Parathyroid adenoma (tissue), 2 donors: ENCODE measurements around the gene PTPRM.

ENCODE experiments used
- H2AFZ ChIP-seq: fragments of 300-600 bp; sonication (generic); one replicate; pipeline ENCODE4 v1.7.0; 2017; ENCODE audit warnings: antibody characterized with exemption, mild to moderate bottlenecking
- H3K27ac ChIP-seq: fragments of 300-600 bp; sonication (generic); one replicate; pipeline ENCODE4 v1.7.0; 2017
- H3K27me3 ChIP-seq: fragments of 300-600 bp; sonication (generic); one replicate; pipeline ENCODE4 v1.7.0; 2017; ENCODE audit warnings: low read length; ENCODE audit not compliant: control insufficient read depth, insufficient read depth
- H3K36me3 ChIP-seq: fragments of 300-600 bp; sonication (generic); one replicate; pipeline ENCODE4 v1.7.0; 2017; ENCODE audit warnings: low read length; ENCODE audit not compliant: control insufficient read depth, insufficient read depth
- H3K4me1 ChIP-seq: fragments of 300-600 bp; sonication (generic); one replicate; pipeline ENCODE4 v1.7.0; 2017; ENCODE audit warnings: control low read depth
- H3K4me2 ChIP-seq: fragments of 300-600 bp; sonication (generic); one replicate; pipeline ENCODE4 v1.7.0; 2017; ENCODE audit warnings: low read length
- H3K4me3 ChIP-seq: fragments of 300-600 bp; sonication (generic); one replicate; pipeline ENCODE4 v1.7.0; 2017; ENCODE audit warnings: low read depth, low read length
- H3K79me2 ChIP-seq: fragments of 300-600 bp; sonication (generic); one replicate; pipeline ENCODE4 v1.7.0; 2017; ENCODE audit warnings: control low read depth
- H3K9ac ChIP-seq: fragments of 300-600 bp; sonication (generic); one replicate; pipeline ENCODE4 v1.7.0; 2017; ENCODE audit warnings: mild to moderate bottlenecking
- H3K9me3 ChIP-seq: fragments of 300-600 bp; sonication (generic); one replicate; pipeline ENCODE4 v1.7.0; 2017; ENCODE audit warnings: low read length; ENCODE audit not compliant: control insufficient read depth
- CTCF ChIP-seq: fragments of 300-600 bp; sonication (generic); IDR thresholded peaks from one replicate; pipeline ENCODE4 v1.7.0; 2017; ENCODE audit warnings: antibody characterized with exemption, mild to moderate bottlenecking
- donor health status: primary hyperparathyroidism.

Gene PTPRM

DNA sequence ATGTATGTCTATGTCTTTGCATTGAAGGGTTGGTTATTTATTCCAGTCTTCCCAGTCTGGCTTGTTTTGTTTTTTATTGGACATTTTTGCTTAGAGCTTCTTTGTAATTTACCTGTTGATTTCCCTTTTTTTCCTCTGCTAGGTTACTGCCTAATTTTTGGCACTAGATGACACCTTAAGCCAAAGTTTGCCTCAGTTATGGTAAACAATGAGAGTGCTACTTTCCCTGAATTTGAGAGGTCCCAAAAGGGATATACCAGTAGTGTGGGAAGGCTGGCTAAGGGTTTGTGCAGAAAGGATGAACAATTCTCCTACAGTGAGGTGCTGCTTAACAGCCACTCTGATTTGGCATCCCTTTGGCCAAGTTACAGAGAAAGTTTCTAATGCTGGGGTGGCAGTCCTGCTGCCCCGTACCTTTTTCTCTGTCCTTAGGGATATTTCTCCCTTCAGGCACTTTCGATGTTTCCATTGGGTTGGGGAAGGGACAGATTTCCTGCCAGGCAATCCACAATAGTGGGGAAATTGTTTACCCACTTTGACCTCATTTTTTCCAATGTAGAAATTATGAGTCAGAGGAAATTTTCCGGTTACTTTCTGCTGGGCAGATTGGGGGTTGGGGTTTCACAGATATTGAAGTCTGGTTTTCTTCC is 354.9 kb downstream of the PTPRM start:
- no peak overlapping the region for H3K9ac ChIP-seq
- no peak overlapping the region for H2AFZ ChIP-seq
- H3K27me3 ChIP-seq, result no peaks in the 10 kb centered on the region
- H3K4me3 ChIP-seq, result no peak overlapping the region
- no peak overlapping the region for H3K27ac ChIP-seq
- TF ChIP-seq CTCF, result no peak
- H3K9me3 ChIP-seq, result no peaks in the 10 kb centered on the region
- H3K79me2 ChIP-seq, result peaks cover 5% of the 10 kb centered on the region
- H3K4me2 ChIP-seq, result no peak overlapping the region
- H3K36me3 ChIP-seq, result no peaks in the 10 kb centered on the region
- no peaks in the 10 kb centered on the region for H3K4me1 ChIP-seq

- H3K4me2 ChIP-seq, result no peak overlapping the region
- no peaks in the 10 kb centered on the region for H3K27me3 ChIP-seq
- H3K27ac ChIP-seq, result no peak overlapping the region
- no peak overlapping the region for H3K4me3 ChIP-seq
- H3K36me3 ChIP-seq, result no peaks in the 10 kb centered on the region
- no peak for TF ChIP-seq CTCF
- H3K9me3 ChIP-seq, result no peaks in the 10 kb centered on the region
- no peak overlapping the region for H3K9ac ChIP-seq
- peaks cover 5% of the 10 kb centered on the region for H3K79me2 ChIP-seq
- no peaks in the 10 kb centered on the region for H3K4me1 ChIP-seq
- no peak overlapping the region for H2AFZ ChIP-seq
Measured at GRCh38 chr18:7923105-7923504, 356.0 kb downstream of the PTPRM start.

GRCh38 chr18:7924616-7925015 is 357.5 kb downstream of the PTPRM start:
- H3K9ac ChIP-seq, result no peak overlapping the region
- no peaks in the 10 kb centered on the region for H3K36me3 ChIP-seq
- peaks cover 5% of the 10 kb centered on the region for H3K79me2 ChIP-seq
- no peak overlapping the region for H3K4me3 ChIP-seq
- H3K4me2 ChIP-seq, result no peak overlapping the region
- TF ChIP-seq CTCF, result no peak
- no peak overlapping the region for H3K27ac ChIP-seq
- no peaks in the 10 kb centered on the region for H3K27me3 ChIP-seq
- no peak overlapping the region for H2AFZ ChIP-seq
- no peaks in the 10 kb centered on the region for H3K9me3 ChIP-seq
- no peaks in the 10 kb centered on the region for H3K4me1 ChIP-seq

DNA sequence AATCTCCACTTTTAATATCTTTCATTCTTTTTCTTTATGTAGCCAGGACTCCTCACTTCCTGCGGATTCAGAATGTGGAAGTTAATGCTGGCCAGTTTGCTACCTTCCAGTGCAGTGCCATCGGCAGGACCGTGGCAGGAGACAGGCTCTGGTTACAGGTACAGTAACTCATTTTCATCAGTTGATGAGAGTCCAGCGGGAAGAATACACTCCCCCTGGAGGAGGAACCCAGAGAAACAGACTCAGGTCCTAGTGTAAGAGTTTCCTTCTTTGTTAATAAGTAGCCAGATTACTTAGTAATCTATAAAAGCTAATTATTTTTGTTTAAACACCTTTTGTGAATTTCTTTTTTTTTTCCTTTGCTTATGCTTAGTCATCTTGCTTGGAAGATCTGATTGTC is 359.4 kb downstream of the PTPRM start:
- Histone ChIP-seq H3K36me3 (no peaks in the 10 kb centered on the region), H3K9ac (no peak overlapping the region), H3K27ac (no peak overlapping the region), H3K27me3 (no peaks in the 10 kb centered on the region), H3K9me3 (no peaks in the 10 kb centered on the region), H2AFZ (no peak overlapping the region), H3K4me2 (no peak overlapping the region), H3K79me2 (peaks cover 7% of the 10 kb centered on the region), H3K4me3 (no peak overlapping the region), H3K4me1 (no peaks in the 10 kb centered on the region)
- TF ChIP-seq CTCF, result no peak

DNA sequence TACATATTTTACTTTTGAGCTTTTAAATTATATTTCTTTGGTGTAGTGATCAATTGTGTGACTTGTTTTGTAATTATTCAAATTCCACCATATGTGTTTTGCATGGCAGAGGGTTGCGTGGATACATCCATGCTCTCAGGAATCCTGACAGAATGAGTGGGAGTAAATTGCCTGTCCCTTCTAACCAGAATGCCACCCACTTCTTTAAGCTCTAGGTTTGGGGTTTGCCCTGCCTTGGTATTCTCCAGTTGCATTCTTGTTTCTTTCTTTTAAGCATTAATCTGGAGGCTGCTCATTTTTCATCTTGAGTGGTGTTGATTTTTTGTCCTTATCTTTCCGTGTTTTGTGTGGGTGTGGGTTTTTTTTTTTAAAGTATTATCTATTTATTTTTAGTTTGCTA is 360.0 kb downstream of the PTPRM start:
- H3K9ac ChIP-seq, result no peak overlapping the region
- no peak overlapping the region for H2AFZ ChIP-seq
- H3K4me2 ChIP-seq, result no peak overlapping the region
- H3K27ac ChIP-seq, result no peak overlapping the region
- no peak overlapping the region for H3K4me3 ChIP-seq
- H3K9me3 ChIP-seq, result no peaks in the 10 kb centered on the region
- H3K79me2 ChIP-seq, result peaks cover 5% of the 10 kb centered on the region
- no peak for TF ChIP-seq CTCF
- no peaks in the 10 kb centered on the region for H3K36me3 ChIP-seq
- no peaks in the 10 kb centered on the region for H3K27me3 ChIP-seq
- H3K4me1 ChIP-seq, result no peaks in the 10 kb centered on the region
